A549 (cell line): ENCODE data around the gene VPS13A. TPM values are rescaled to one million over a fixed set of nuclear protein-coding genes. Genes with fewer than 3 reads are reported as not detected.

ENCODE experiments used
- ATAC-seq, 2 experiments: fragments of 200-7000 bp in 1 of 2; fragments of >200 bp in 1 of 2; cut with Nextera tagmentation in 1 of 2; cut with Tn5 transposase in 1 of 2; 3 replicates each; pipeline versions ENCODE4 v1.8.0 to v1.9.1; 2018 to 2020; ENCODE audit warnings: mild to moderate bottlenecking in 1 of 2, moderate library complexity in 1 of 2
- CTCF ChIA-PET: fragments of 300-600 bp; sonication (Branson Sonifier 250); formaldehyde crosslinking; extraction: SDS; loops from one replicate; lab custom pipeline; 2021; ENCODE audit warnings: antibody characterized with exemption, inconsistent platforms; lab: Yijun Ruan, JAX
- POLR2A ChIA-PET: fragments of 350-600 bp; formaldehyde crosslinking; extraction: SDS; loops from one replicate; lab custom pipeline; 2021; ENCODE audit warnings: antibody characterized with exemption, inconsistent platforms; lab: Yijun Ruan, JAX
- DNase-seq, 2 experiments: peaks; one replicate each; pipeline versions ENCODE4 v3.0.0 to v3.0.0-alpha.2; 2011 to 2016; ENCODE audit warnings: low read depth in 1 of 2, low spot score in 1 of 2
- FAIRE-seq: peaks from 2 replicates; lab custom pipeline; 2011; peaks lifted over from hg19 to GRCh38; lab: Jason Lieb, UNC
- H3K27ac ChIP-seq, 2 experiments: fragments of >200 bp; sonication (Bioruptor Twin); formaldehyde crosslinking; 3 replicates each; pipeline ENCODE4 v1.5.1; 2016 to 2017
- H3K4me1 ChIP-seq: fragments of >200 bp; sonication (Bioruptor Twin); formaldehyde crosslinking; 3 replicates; pipeline ENCODE4 v1.6.1; 2016
- H3K4me2 ChIP-seq: fragments of >200 bp; sonication (Bioruptor Twin); formaldehyde crosslinking; 3 replicates; pipeline ENCODE4 v1.6.1; 2016
- H3K4me3 ChIP-seq: fragments of >200 bp; sonication (Bioruptor Twin); formaldehyde crosslinking; 3 replicates; pipeline ENCODE4 v1.5.1; 2016
- H3K9me3 ChIP-seq: fragments of >200 bp; sonication (Bioruptor Twin); formaldehyde crosslinking; 3 replicates; pipeline ENCODE4 v1.6.1; 2016
- CBX8 ChIP-seq: fragments of 200-600 bp; sonication (generic); IDR thresholded peaks from 2 replicates; pipeline ENCODE4 v1.6.1; 2016
- CEBPB ChIP-seq, 2 experiments: fragments of >200 bp in 1 of 2; sonication (Bioruptor Twin) in 1 of 2; formaldehyde crosslinking in 1 of 2; IDR thresholded peaks; 2 replicates each; pipeline ENCODE4 v1.6.1; 2012 to 2016
- GATA3 ChIP-seq: IDR thresholded peaks from 2 replicates; pipeline ENCODE4 v1.6.1; 2012; ENCODE audit warnings: borderline replicate concordance
- HEYL ChIP-seq: fragments of 250-450 bp; sonication (Bioruptor Pico); IDR thresholded peaks from 2 replicates; pipeline ENCODE4 v1.8.0; 2021; ENCODE audit warnings: mild to moderate bottlenecking, moderate library complexity
- HOXA7 ChIP-seq: fragments of 250-450 bp; sonication (Bioruptor Pico); IDR thresholded peaks from 2 replicates; pipeline ENCODE4 v1.5.0; 2020; ENCODE audit warnings: mild to moderate bottlenecking, moderate library complexity
- HOXB13 ChIP-seq: fragments of 250-450 bp; sonication (Bioruptor Pico); IDR thresholded peaks from 2 replicates; pipeline ENCODE4 v1.5.0; 2020; ENCODE audit warnings: low read depth, mild to moderate bottlenecking, moderate library complexity
- MAFK ChIP-seq: fragments of 450-650 bp; IDR thresholded peaks from 2 replicates; pipeline ENCODE4 v1.6.1; 2014; ENCODE audit not compliant: partially characterized antibody
- RAD21 ChIP-seq, 2 experiments: fragments of >200 bp in 1 of 2; sonication (Bioruptor Twin) in 1 of 2; formaldehyde crosslinking in 1 of 2; IDR thresholded peaks in 1 of 2; conservative IDR thresholded peaks in 1 of 2; 2 replicates in 1 of 2; 3 replicates in 1 of 2; pipeline ENCODE4 v1.6.1; 2012 to 2018; ENCODE audit warnings: inconsistent platforms in 1 of 2
- ZFP36 ChIP-seq: fragments of 450-650 bp; IDR thresholded peaks from 2 replicates; pipeline ENCODE4 v1.6.1; 2014; ENCODE audit warnings: borderline replicate concordance; ENCODE audit not compliant: partially characterized antibody
- ZNF302 ChIP-seq: fragments of 250-450 bp; sonication (Bioruptor Pico); IDR thresholded peaks from 2 replicates; pipeline ENCODE4 v1.9.0; 2021; ENCODE audit warnings: inconsistent platforms, mild to moderate bottlenecking, moderate library complexity
- WGBS: methylation state at CpG from one replicate; pipeline ENCODE4 v1.1.6; 2017; ENCODE audit errors: missing lambda C conversion rate; 5-methylcytosine and 5-hydroxymethylcytosine counted together
- polyA plus RNA-seq, 4 experiments: library from polyadenylated mRNA; depleted of rRNA in 3 of 4; stranded (reverse); fragments of >200 nt; fragmentation: RNase III in 1 of 4; extraction: RNeasy Plus Mini Kit Qiagen cat#74134 plus additional on column Dnase treatment in 1 of 4; gene quantifications; 2 replicates in 3 of 4; 3 replicates in 1 of 4; pipeline ENCODE4 v1.2.3, GENCODE V29; 2011 to 2017
- TF ChIP-seq, protein P1 (sequence below): IDR thresholded peaks from 2 replicates; pipeline ENCODE4 v1.6.1; 2012; ENCODE audit warnings: low read depth, borderline replicate concordance
- TF ChIP-seq, protein P2 (sequence below): fragments of >200 bp; sonication (Bioruptor Twin); formaldehyde crosslinking; IDR thresholded peaks from 2 replicates; pipeline ENCODE4 v1.6.1; 2016

The VPS13A gene
- polyA plus RNA-seq, 2 of the 4 experiments (the other 2 are of a cell fraction) = 12.3 to 66.6 TPM

DNA sequence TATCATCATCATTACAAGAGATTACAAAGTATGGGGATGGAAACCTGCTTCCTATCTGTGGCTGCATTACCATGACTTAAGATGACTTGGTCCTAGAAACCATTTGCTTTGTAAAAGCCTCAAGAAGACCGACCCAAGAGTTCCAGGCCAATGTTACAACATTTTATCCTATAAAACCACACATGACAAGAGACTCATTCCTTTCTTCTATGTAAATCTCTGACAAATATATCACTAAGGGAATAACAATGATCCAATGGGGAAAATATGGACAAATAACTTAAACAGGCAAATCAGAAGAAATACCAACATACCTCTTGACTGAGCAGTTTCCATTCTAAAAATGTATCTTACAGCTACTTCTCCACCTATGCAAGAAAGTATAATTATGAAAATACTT is 44.3 kb upstream of the VPS13A start (continued):
- TF ChIP-seq GATA3 (no peak), HEYL (CRISPR knock-in tag) (no peak)
- TF ChIP-seq, all 56 proteins: peak for 0

DNA sequence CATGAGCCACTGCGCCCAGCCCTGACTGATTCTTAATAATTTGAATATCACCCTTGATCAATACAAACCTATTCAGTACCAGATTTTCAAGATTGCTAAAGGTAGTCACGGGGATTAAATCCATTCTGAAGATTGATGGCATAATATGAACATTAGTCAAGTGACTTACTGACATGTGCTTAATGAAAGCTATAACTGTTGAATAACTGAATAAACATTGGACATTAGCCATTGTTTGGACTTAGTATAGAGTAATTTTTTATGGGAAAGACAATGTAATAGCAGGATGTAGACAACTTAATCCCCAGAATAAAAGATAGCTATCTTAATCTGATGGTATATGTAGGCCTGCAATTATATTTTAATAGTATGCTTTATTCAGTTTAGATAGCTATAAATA is 35.0 kb upstream of the VPS13A start:
- ChIA-PET CTCF (interaction anchor here (0.7 to 0.8 kb wide), 2 partner anchors 10 to 332 kb away, joined by 3 read pairs; no protein-coding TSS in a partner anchor), POLR2A (no interaction called here)
- H3K4me2 ChIP-seq = no peak overlapping the region
- peaks cover 3% of the 10 kb centered on the region; the same call in 1 of the 3 replicates for H3K9me3 ChIP-seq
- H3K27ac ChIP-seq = no peak overlapping the region
- WGBS = 25% methylated on average over 2 of the region's 2 CpGs
- DNase-seq = no peak
- TF ChIP-seq ZFP36 = no peak
- no peak for TF ChIP-seq RAD21 (conservative IDR thresholded peaks at IDR 0.05 in 1 of 2, IDR thresholded peaks at IDR 0.05 in 1 of 2)
- H3K4me3 ChIP-seq = no peak overlapping the region
- no peak for ATAC-seq
- no peak for FAIRE-seq
- H3K4me1 ChIP-seq = no peaks in the 10 kb centered on the region

DNA sequence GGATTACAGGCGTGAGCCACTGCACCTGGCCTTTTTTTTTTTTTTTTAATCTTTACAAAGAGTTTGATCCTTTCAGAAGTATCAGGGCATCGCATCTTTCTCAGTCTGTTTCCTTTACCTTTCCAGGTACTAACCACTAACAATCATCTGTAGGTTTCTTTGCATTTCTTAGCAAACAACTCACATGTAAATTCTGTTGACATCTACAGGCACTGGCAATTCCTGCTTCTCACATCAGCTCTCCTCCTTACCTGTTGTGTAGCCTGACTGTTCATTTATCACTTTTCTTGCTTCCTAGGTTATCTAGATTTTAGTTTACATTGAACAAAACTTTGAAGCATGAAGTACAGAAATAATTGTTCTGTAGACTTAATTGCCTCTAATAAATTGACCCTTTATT is 27.5 kb upstream of the VPS13A start:
- 23% methylated on average over 2 of the region's 2 CpGs for WGBS
- no peaks in the 10 kb centered on the region for H3K9me3 ChIP-seq
- ATAC-seq = no peak
- POLR2A ChIA-PET = interaction anchor here (0.7 kb wide), 1 partner anchor 357 kb away, joined by 4 read pairs; no protein-coding TSS in a partner anchor
- no peak overlapping the region for H3K4me3 ChIP-seq
- TF ChIP-seq, protein P1, sequence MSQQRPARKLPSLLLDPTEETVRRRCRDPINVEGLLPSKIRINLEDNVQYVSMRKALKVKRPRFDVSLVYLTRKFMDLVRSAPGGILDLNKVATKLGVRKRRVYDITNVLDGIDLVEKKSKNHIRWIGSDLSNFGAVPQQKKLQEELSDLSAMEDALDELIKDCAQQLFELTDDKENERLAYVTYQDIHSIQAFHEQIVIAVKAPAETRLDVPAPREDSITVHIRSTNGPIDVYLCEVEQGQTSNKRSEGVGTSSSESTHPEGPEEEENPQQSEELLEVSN = no peak
- TF ChIP-seq CEBPB (IDR thresholded peaks at IDR 0.05) (no peak), HOXB13 (CRISPR knock-in tag) (no peak), ZNF302 (CRISPR knock-in tag) (no peak)
- no peaks in the 10 kb centered on the region for H3K4me1 ChIP-seq
- no peak overlapping the region for H3K4me2 ChIP-seq
- no peak overlapping the region for H3K27ac ChIP-seq
- no peak for FAIRE-seq
- CTCF ChIA-PET = interaction anchor here (0.6 to 1.5 kb wide), 6 partner anchors 14 to 446 kb away, joined by 3 to 14 read pairs (median 4); no protein-coding TSS in a partner anchor
- no peak for DNase-seq

DNA sequence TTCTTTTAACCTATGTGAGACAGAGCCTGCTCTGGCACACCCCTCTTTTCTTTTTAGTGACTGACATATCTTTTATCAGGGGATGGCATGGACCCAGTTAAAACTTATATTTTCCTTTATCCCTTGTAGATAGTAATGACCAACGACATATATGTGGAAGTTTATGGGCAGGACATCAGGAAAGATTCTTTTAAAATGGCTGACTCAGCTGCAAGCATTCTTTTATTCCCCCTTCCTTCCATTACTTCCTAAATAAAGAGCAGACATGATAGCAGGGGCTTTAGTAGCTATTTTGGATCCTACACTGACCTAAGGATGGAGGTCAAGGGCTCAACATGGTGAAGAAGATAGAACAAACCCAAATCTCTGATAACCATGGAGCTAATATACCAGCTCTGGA is 25.0 kb upstream of the VPS13A start:
- Histone ChIP-seq H3K27ac (no peak overlapping the region), H3K4me3 (no peak overlapping the region), H3K9me3 (no peaks in the 10 kb centered on the region), H3K4me2 (no peak overlapping the region), H3K4me1 (no peaks in the 10 kb centered on the region)
- CTCF ChIA-PET = interaction anchor here (0.6 to 5.8 kb wide), 7 partner anchors 10 to 638 kb away, joined by 3 to 34 read pairs (median 4); partner anchors contain the start of gene VPS13A
- peak; percentile 64 for TF ChIP-seq MAFK
- no peak for TF ChIP-seq HOXA7 (CRISPR knock-in tag)
- POLR2A ChIA-PET = no interaction called here
- WGBS = 8% methylated on average over 1 of the region's 1 CpG
- FAIRE-seq = no peak
- ATAC-seq = no peak
- no peak for DNase-seq

DNA sequence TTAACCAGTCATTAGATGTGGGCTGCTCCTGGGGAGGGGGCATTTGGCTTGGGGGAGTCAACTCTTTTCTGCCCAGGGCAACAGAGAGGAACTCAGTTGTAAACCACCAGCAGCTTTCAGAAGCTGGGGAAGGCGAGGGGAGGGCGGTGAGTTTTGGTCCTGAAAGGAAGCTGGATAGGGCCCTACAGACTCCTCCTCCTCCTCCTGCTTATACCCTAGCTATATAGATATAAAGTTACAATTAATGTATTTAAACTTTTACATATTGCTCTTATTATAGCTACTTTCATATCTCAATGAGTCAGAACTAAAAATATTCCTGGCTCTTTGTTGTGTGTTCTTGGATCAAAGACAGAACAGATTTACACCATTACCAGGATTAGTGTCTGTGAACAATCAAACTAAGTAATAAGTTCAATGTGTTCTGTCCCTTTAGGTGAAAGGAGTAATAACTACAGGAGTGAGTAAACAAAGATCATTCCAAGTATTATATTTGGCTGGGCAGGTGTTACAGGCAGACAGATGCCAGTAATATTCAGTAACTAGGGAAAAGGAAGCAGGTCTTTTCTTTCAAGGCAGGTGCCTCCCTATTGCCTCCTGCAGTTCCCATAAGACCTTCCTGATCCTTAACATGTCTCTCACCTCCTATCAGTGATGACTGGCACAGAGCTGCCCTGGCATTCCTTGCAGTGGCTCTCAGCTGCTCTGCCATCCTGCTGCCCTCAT is 20.5 kb upstream of the VPS13A start:
- no peaks in the 10 kb centered on the region for H3K9me3 ChIP-seq
- H3K4me1 ChIP-seq = no peaks in the 10 kb centered on the region
- no peak overlapping the region for H3K27ac ChIP-seq
- TF ChIP-seq, protein P2, sequence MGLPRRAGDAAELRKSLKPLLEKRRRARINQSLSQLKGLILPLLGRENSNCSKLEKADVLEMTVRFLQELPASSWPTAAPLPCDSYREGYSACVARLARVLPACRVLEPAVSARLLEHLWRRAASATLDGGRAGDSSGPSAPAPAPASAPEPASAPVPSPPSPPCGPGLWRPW = no peak
- TF ChIP-seq CBX8 = no peak
- no peak overlapping the region for H3K4me3 ChIP-seq
- ChIA-PET CTCF (interaction anchor here (1.1 to 1.4 kb wide), 3 partner anchors 8 to 15 kb away, joined by 3 to 9 read pairs (median 4); no protein-coding TSS in a partner anchor), POLR2A (no interaction called here)
- no peak for FAIRE-seq
- no peak overlapping the region for H3K4me2 ChIP-seq
- no peak for DNase-seq
- WGBS = 25% methylated on average over 2 of the region's 2 CpGs
- ATAC-seq = peak; percentile 42 to 54; a peak in 1 of 6 replicates
